Upper lobe of right lung (tissue), 1 donor: ENCODE results near the gene PRM1. TPM values are rescaled to one million over a fixed set of nuclear protein-coding genes. Genes with fewer than 3 reads are reported as not detected.

Experiments used
- ATAC-seq: fragments of 200-7000 bp; cut with Tn5 transposase; one replicate; pipeline ENCODE4 v1.9.1; 2020; ENCODE audit warnings: mild to moderate bottlenecking, moderate library complexity
- DNase-seq: peaks from one replicate; pipeline ENCODE4 v3.0.0-alpha.2; 2020
- H3K27ac ChIP-seq: fragments of 200-600 bp; one replicate; pipeline ENCODE4 v1.8.0; 2022
- H3K27me3 ChIP-seq: fragments of 200-600 bp; one replicate; pipeline ENCODE4 v1.8.0; 2022; ENCODE audit warnings: mild to moderate bottlenecking
- H3K36me3 ChIP-seq: fragments of 200-600 bp; one replicate; pipeline ENCODE4 v1.8.0; 2022
- H3K4me1 ChIP-seq: fragments of 200-600 bp; one replicate; pipeline ENCODE4 v1.8.0; 2022
- H3K4me3 ChIP-seq: fragments of 200-600 bp; one replicate; pipeline ENCODE4 v1.8.0; 2022; ENCODE audit warnings: mild to moderate bottlenecking
- H3K9me3 ChIP-seq: fragments of 200-600 bp; one replicate; pipeline ENCODE4 v1.8.0; 2022
- CTCF ChIP-seq: fragments of 200-600 bp; IDR thresholded peaks from one replicate; pipeline ENCODE4 v1.8.0; 2022; ENCODE audit warnings: antibody characterized with exemption
- intact Hi-C: fragments of 100-400 bp; cut with DNase I; formaldehyde crosslinking; loops from one replicate; pipeline ENCODE4 v1.11.0; 2022
- total RNA-seq: library from RNA; stranded (reverse); fragmentation: NEBNext Ultra II Directional; extraction: Animal tissue kit (Norgen Biotek cat#: 25700); gene quantifications from one replicate; pipeline ENCODE4 v1.2.1, GENCODE V29; 2021
- donor health status: DM: no; HTN: yes; CAD: no; lungs with severe emphysema.

Gene PRM1
- total RNA-seq, 1 donor from 2014 or later = not detected

DNA sequence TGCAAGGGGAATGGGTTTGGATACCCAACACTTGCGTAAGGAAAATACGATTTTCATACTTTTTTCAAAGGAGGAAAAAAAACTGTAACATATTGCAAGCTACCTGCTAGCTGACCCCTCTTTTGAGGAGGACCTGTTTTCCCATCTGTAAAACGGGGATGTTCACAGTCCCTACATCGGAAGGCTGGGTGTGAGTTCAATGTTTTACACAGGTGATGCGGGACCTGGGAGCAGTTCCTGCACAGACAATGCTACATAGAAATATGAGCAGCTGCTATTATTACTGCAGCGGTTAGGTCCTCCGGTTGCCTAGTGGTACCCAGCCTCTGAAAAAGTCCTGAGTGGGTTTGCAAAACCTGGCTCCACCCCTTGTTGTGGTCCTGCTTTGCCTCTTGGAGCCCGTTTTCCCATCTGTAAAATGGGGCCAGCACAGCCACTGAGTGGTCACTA, 28.6 kb downstream of the PRM1 start:
- H3K27ac ChIP-seq = no peak overlapping the region
- ATAC-seq = no peak
- H3K36me3 ChIP-seq = peaks cover 5% of the 10 kb centered on the region
- no peak for TF ChIP-seq CTCF
- no peaks in the 10 kb centered on the region for H3K27me3 ChIP-seq
- no peaks in the 10 kb centered on the region for H3K9me3 ChIP-seq
- intact Hi-C loops = loop anchor here (5.0 kb wide), 1 partner anchor 280 kb away; no protein-coding TSS in a partner anchor
- H3K4me3 ChIP-seq = peak overlapping the region; percentile 4
- H3K4me1 ChIP-seq = peaks cover 19% of the 10 kb centered on the region
- DNase-seq = no peak

- Histone ChIP-seq H3K27me3 (no peaks in the 10 kb centered on the region), H3K27ac (no peak overlapping the region), H3K4me3 (no peak overlapping the region), H3K36me3 (peaks cover 5% of the 10 kb centered on the region), H3K9me3 (no peaks in the 10 kb centered on the region), H3K4me1 (peaks cover 13% of the 10 kb centered on the region)
- TF ChIP-seq CTCF = no peak
- DNase-seq (no peak), ATAC-seq (no peak)
- intact Hi-C loops = loop anchor here (5.0 kb wide), 1 partner anchor 280 kb away; no protein-coding TSS in a partner anchor
Observed at GRCh38 chr16:11251525-11252481, 29.3 kb downstream of the PRM1 start.

- Histone ChIP-seq H3K27ac (no peak overlapping the region), H3K9me3 (no peaks in the 10 kb centered on the region), H3K36me3 (peaks cover 5% of the 10 kb centered on the region), H3K27me3 (no peaks in the 10 kb centered on the region), H3K4me1 (peaks cover 13% of the 10 kb centered on the region), H3K4me3 (no peak overlapping the region)
- no peak for DNase-seq
- intact Hi-C loops = loop anchor here (5.0 kb wide), 1 partner anchor 279 kb away; no protein-coding TSS in a partner anchor
- ATAC-seq = no peak
- no peak for TF ChIP-seq CTCF
Observed at GRCh38 chr16:11250786-11251524, 30.2 kb downstream of the PRM1 start.

DNA sequence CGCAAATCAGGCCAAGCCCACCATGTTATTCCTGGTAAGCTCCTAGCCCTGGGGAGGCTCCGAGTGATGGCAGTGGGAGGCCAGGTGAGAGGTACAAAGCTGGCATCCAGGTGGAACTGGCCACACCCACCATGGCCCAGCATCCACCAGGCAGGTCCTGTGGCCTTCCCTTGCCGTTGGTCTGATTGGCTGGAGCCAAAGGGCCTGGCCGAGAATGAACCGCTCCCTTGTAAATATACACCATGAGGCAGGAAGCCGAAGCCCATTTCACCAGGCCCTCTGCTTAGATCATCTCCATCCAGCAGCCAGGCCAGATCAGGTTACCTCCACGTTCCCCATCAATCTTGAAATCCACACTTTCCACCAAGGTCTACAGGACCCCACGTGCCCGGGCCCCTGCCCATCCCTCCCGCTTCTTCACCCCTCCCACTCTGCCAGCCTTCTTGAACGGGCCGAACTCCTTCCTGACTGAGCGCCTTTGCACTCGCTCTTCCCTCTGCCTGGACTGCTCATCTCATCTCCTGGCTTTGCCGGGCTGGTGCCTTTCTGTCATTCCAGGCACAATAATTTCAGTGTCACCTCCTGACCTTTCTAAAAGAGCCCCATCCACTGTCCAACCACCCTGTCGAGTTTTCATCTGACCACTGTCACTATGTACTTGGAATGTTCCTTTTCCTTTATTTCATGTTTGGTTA, 30.9 kb downstream of the PRM1 start:
- no peak for TF ChIP-seq CTCF
- Histone ChIP-seq H3K4me1 (peaks cover 13% of the 10 kb centered on the region), H3K27ac (no peak overlapping the region), H3K4me3 (no peak overlapping the region), H3K27me3 (no peaks in the 10 kb centered on the region), H3K9me3 (no peaks in the 10 kb centered on the region), H3K36me3 (peaks cover 5% of the 10 kb centered on the region)
- intact Hi-C loops = loop anchor here (5.0 kb wide), 1 partner anchor 278 kb away; no protein-coding TSS in a partner anchor
- no peak for ATAC-seq
- DNase-seq = no peak
